GM18873 (cell line): ENCODE data around the gene SLC25A45.
"Not testable (repeated sequence)": the region's sequence is repeated elsewhere in the genome, so short reads cannot be mapped to it uniquely, and the experiment has no call there.

Experiments
- ATAC-seq: cut with Tn5 transposase; IDR thresholded peaks from one replicate; pipeline ENCODE4 v1.9.1; 2021; ENCODE audit warnings: mild to moderate bottlenecking, moderate library complexity, moderate number of reproducible peaks; ENCODE audit not compliant: unreplicated experiment, low FRiP score

Gene SLC25A45

GRCh38 chr11:65363770-65364169, 18.7 kb downstream of the SLC25A45 start:
- no peak for ATAC-seq

GRCh38 chr11:65362966-65363365, 19.5 kb downstream of the SLC25A45 start:
- no peak for ATAC-seq

DNA sequence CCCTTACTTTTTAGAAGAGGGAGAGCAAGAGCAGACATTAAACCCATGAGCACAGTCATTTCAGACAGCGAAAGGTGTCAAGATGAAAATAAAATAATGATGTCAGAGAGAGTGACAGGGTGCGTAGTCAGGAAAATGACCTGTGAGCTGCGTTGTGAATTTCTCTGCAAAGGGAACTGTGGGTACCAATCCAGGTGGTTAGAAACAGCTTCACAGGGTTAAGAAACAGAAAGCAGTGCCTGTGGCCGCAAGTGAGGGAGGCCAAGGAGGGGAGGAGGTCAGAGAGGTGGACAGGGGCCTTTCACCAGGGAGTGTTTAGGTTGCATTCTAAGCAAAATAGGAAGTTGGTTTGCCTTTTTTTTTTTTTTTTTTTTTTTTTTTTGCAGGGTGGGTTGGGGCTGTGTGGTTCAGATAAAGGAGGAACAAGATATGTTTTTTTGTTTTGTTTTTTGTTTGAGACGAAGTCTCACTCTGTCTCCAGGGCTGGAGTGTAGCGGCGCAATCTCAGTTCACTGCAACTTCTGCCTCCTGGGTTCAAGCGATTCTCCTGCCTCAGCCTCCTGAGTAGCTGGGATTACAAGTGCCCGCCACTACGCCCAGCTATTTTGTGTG, 20.0 kb downstream of the SLC25A45 start:
- no peak for ATAC-seq

- no peak for ATAC-seq
Measured at GRCh38 chr11:65357856-65358356, 24.5 kb downstream of the SLC25A45 start.

DNA sequence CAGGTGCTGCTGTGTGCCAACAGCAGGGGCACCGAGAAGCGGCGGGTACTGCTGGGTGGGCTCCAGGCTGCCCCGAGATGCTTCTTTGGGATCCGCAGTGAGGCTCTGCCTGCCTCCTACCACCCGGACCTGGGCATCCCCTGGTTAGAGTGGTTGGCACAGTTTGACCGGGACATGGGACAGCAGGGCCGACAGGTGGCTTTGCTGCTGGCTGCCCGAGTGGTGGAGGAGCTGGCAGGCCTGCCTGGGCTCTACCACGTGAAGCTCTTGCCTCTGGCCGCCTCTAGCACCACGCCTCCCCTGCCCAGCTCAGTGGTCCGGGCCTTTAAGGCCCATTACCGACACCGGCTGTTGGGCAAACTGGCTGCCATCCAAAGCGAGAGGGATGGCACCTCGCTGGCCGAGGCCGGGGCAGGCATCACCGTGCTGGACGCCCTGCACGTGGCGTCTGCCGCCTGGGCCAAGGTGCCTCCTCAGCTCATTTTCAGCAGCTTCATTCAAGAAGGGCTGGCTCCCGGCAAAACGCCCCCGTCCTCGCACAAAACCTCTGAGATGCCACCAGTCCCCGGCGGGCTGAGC, 26.0 kb downstream of the SLC25A45 start:
- ATAC-seq: no peak

- ATAC-seq: no peak
Measured at GRCh38 chr11:65355776-65356393, 26.6 kb downstream of the SLC25A45 start.

DNA sequence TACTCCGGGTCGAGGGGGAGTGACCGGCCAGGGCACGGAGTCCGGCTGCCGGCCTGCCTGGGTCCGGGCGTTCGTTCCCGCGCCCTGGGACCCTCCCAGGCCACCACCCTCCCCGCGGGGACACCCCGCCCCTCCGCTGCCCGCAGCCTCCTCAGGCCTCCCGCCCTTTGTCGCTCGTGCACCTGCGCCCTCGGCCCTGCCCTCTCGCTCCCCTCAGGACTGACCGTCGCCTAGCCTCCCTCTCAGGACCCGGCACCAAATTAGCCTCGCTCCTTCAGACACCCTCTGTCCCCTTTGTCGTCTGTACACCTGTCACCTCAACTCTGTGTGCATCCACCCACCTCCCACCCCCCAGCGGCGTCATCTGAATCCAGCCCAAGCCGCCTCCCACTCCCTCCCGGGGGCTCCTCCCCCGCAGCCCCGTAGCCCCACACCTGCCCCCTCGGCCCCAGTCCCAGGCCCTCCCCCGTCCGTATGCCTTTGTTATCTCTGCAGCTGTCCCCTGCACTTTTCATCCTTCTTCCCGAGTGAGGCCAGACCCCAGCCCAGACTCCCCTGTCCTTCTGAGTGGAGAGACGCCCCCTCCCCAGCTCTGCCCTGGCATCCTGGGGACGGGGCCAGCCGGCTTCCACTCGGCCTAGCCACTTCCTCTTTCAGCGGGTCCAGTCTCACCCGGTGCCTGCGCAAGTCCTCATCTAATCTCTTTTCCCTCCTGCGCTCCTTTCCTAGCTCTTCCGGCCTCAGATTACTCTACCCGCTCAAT, 27.3 kb downstream of the SLC25A45 start:
- ATAC-seq: peak; percentile 19

- peak; percentile 62 for ATAC-seq
Measured at GRCh38 chr11:65354265-65355012, 28.0 kb downstream of the SLC25A45 start, which contains the start of gene TIGD3. TSS of gene TIGD3 (plus strand) at chr11:65354751. CDS start at chr11:65355809, 1,058 bp downstream.

GRCh38 chr11:65353900-65354264, 28.6 kb downstream of the SLC25A45 start:
- ATAC-seq: no peak

- no peak for ATAC-seq
Measured at GRCh38 chr11:65353376-65353775, 29.1 kb downstream of the SLC25A45 start.

- no peak for ATAC-seq
Measured at GRCh38 chr11:65352783-65353182, 29.7 kb downstream of the SLC25A45 start.

- no peak for ATAC-seq
Measured at GRCh38 chr11:65351511-65351910, 30.9 kb downstream of the SLC25A45 start.

- ATAC-seq: no peak
Measured at GRCh38 chr11:65341856-65342255, 40.6 kb downstream of the SLC25A45 start.

DNA sequence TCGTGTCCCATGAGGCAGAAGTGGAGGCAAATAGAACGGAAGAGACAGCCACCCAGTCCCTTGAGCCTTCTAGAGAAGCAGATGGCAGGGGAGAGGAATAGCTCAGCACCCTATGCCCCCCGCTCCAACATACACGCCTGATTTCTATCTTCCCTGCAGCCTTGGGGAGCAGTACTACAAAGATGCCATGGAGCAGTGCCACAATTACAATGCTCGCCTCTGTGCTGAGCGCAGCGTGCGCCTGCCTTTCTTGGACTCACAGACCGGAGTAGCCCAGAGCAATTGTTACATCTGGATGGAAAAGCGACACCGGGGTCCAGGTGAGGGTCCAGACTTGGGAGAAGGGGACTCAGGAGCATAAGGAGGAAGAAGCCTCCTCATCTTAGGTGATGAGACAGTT, 42.2 kb downstream of the SLC25A45 start:
- ATAC-seq: no peak

DNA sequence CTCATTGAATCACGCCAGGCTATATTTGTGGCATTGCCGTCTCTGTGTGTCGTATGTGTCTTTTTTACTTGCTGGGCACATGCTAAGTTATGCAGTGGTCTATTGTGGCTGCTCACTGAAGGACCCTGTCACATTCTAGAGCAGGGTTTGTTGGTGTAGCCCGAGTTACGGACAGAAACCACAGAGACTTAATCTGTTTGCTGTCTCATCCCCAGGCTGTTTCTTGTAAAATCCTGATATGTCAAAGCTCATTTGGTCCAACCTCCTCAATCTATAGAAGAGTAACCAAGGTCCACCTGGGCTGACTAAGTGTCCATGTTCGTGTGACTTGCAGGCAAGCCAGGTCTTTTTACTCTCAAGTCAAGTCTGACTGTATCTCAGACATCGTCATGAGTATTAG, 43.8 kb downstream of the SLC25A45 start:
- ATAC-seq: no peak

GRCh38 chr11:65334696-65335295, 47.6 kb downstream of the SLC25A45 start:
- no peak for ATAC-seq

GRCh38 chr11:65332591-65332990, 49.9 kb downstream of the SLC25A45 start:
- not testable (repeated sequence) for ATAC-seq

DNA sequence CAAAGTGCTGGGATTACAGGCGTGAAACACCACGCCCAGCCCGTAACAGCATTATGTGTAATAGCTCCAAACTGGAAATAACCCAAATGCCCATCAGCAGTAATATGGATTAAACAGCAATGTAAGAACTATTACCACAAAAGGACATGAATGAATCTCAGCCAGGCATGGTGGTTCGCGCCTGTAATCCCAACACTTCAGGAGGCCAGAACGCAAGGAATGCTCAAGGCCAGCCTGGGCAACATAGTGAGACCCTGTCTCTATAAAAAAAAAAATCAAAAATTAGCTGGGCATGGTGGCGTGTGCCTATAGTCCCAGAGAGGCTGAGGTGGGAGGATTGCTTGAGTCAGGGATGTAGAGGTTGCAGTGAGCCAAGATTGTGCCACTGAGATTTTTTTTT, 51.9 kb downstream of the SLC25A45 start:
- ATAC-seq: no peak

GRCh38 chr11:65329944-65330403, 52.5 kb downstream of the SLC25A45 start:
- ATAC-seq: no peak

- ATAC-seq: no peak
Measured at GRCh38 chr11:65329478-65329877, 53.0 kb downstream of the SLC25A45 start.
